ENCODE measurements around the gene RXFP2.

RXFP2 gene

GRCh38 chr13:31739226-31739625 is at the start of gene RXFP2:
RXFP2 (plus strand) TSS chr13:31739526; CDS start chr13:31739613, 87 bp downstream.
- no peak for TF ChIP-seq CTCF (IDR thresholded peaks at IDR 0.05; ENCODE audit: low read depth, low read length)
- in situ Hi-C loops (cut with HindIII; ENCODE audit: low sequenced_read_pairs) = no loop called here

GRCh38 chr13:31697290-31697689 is 42.0 kb upstream of the RXFP2 start:
- DNase-seq (ENCODE audit: low read depth, low spot score) = no peak
- no peak for TF ChIP-seq CTCF (IDR thresholded peaks at IDR 0.05; ENCODE audit: low read depth, low read length)
- no peak overlapping the region for H3K4me3 ChIP-seq (ENCODE audit: low read depth, low read length)
- in situ Hi-C loops (cut with HindIII; ENCODE audit: low sequenced_read_pairs) = no loop called here

More at GRCh38 chr13:31739226-31739625, at the start of gene RXFP2:
- no peak within 1 kb of the TSS for H3K4me3 ChIP-seq (ENCODE audit: low read depth, low read length)
- no peak for DNase-seq (ENCODE audit: low read depth, low spot score)

- H3K4me3 ChIP-seq (ENCODE audit: low read depth, low read length) = no peak overlapping the region
- in situ Hi-C loops (cut with HindIII; ENCODE audit: low sequenced_read_pairs) = no loop called here
- TF ChIP-seq CTCF (IDR thresholded peaks at IDR 0.05; ENCODE audit: low read depth, low read length) = peak; percentile 40
- no peak for DNase-seq (ENCODE audit: low read depth, low spot score)
These were observed 39.7 kb upstream of the RXFP2 start for GRCh38 chr13:31699650-31700049.

GRCh38 chr13:31703780-31704179 is 35.5 kb upstream of the RXFP2 start:
- TF ChIP-seq CTCF (IDR thresholded peaks at IDR 0.05; ENCODE audit: low read depth, low read length) = no peak
- no peak for DNase-seq (ENCODE audit: low read depth, low spot score)
- in situ Hi-C loops (cut with HindIII; ENCODE audit: low sequenced_read_pairs) = no loop called here
- H3K4me3 ChIP-seq (ENCODE audit: low read depth, low read length) = no peak overlapping the region

GRCh38 chr13:31706105-31706504 is 33.2 kb upstream of the RXFP2 start:
- H3K4me3 ChIP-seq (ENCODE audit: low read depth, low read length) = no peak overlapping the region
- in situ Hi-C loops (cut with HindIII; ENCODE audit: low sequenced_read_pairs) = no loop called here
- DNase-seq (ENCODE audit: low read depth, low spot score) = no peak
- no peak for TF ChIP-seq CTCF (IDR thresholded peaks at IDR 0.05; ENCODE audit: low read depth, low read length)

GRCh38 chr13:31717583-31717982 is 21.7 kb upstream of the RXFP2 start:
- in situ Hi-C loops (cut with HindIII; ENCODE audit: low sequenced_read_pairs) = no loop called here
- H3K4me3 ChIP-seq (ENCODE audit: low read depth, low read length) = no peak overlapping the region

More at GRCh38 chr13:31717583-31717982, 21.7 kb upstream of the RXFP2 start:
- no peak for DNase-seq (ENCODE audit: low read depth, low spot score)
- TF ChIP-seq CTCF (IDR thresholded peaks at IDR 0.05; ENCODE audit: low read depth, low read length) = no peak

All from astrocyte of the spinal cord (primary cell).